ENCODE data around the gene ACSL5. TPM values are rescaled to one million over a fixed set of nuclear protein-coding genes. Genes with fewer than 3 reads are reported as not detected.
A peak's percentile ranks its signal among the peaks of the same experiment; 100 is the strongest.

The ACSL5 gene
- total and polyA plus RNA-seq, 11 donors = 4.0 to 23.8 (median 7.0) TPM

GRCh38 chr10:112446855-112447619, 73.1 kb downstream of the ACSL5 start, which contains the start of the genes VTI1A and ZDHHC6:
Gene VTI1A (plus strand): TSS chr10:112447215. CDS start chr10:112447374, 159 bp downstream.
Gene ZDHHC6 (minus strand): TSS chr10:112446914. CDS start chr10:112445436, 1,478 bp downstream.
- Histone ChIP-seq H3K4me1 (peaks cover 0 to 34% (median 25%) of the 10 kb centered on the region in 12 donors), H3K27ac (peak within 1 kb of the TSS; percentile 48 to 97 (median 86)), H3K27me3 (no peaks in the 10 kb centered on the region), H3K36me3 (peaks cover 0 to 48% (median 22%) of the 10 kb centered on the region in 9 donors), H3K9me3 (no peaks in the 10 kb centered on the region), H3K4me3 (peak within 1 kb of the TSS; percentile 75 to 100 (median 86))
- WGBS, 4 donors = 0% methylated on average over 34 to 59 of the region's 59 CpGs
- ATAC-seq (peak; percentile 94 to 99 (median 98)), DNase-seq (peak; percentile 84 to 90 (median 89))
- intact Hi-C loops (cut with DNase I) = loop anchor here in 3 of 10 donors (5.0 to 10.0 kb wide), 3 partner anchors 262 to 272 kb away; partner anchors contain the start of gene GPAM (in 2 of the 3)
- TF ChIP-seq POLR2A (IDR thresholded peaks at IDR 0.05) = no peak
- peak in 4 of 12 donors; percentile 22 to 30 (median 24) for TF ChIP-seq CTCF (IDR thresholded peaks at IDR 0.05)

- WGBS, 4 donors = 2 to 6% (median 5%) methylated on average over 10 of the region's 10 CpGs
- intact Hi-C loops (cut with DNase I) = loop anchor here in 3 of 10 donors (5.0 to 10.0 kb wide), 3 partner anchors 263 to 273 kb away; partner anchors contain the start of gene GPAM (in 2 of the 3)
- Histone ChIP-seq H3K4me3 (peak overlapping the region; percentile 75 to 100 (median 86)), H3K27me3 (no peaks in the 10 kb centered on the region), H3K4me1 (peaks cover 0 to 34% (median 25%) of the 10 kb centered on the region in 12 donors), H3K27ac (peak overlapping the region in 11 of 12 donors; percentile 83 to 97 (median 86)), H3K36me3 (peaks cover 0 to 43% (median 17%) of the 10 kb centered on the region in 9 donors), H3K9me3 (no peaks in the 10 kb centered on the region)
- TF ChIP-seq POLR2A (IDR thresholded peaks at IDR 0.05) (no peak), CTCF (IDR thresholded peaks at IDR 0.05) (no peak)
- no peak for DNase-seq
- no peak for ATAC-seq
These were observed 73.7 kb downstream of the ACSL5 start for GRCh38 chr10:112447620-112447928.

- no peaks in the 10 kb centered on the region for H3K27me3 ChIP-seq
- no peak for DNase-seq
- peak overlapping the region in 1 of 12 donors; percentile 78 for H3K4me3 ChIP-seq
- H3K4me1 ChIP-seq = peaks cover 0 to 34% (median 25%) of the 10 kb centered on the region in 12 donors
- ATAC-seq = no peak
- peaks cover 0 to 30% (median 15%) of the 10 kb centered on the region in 9 donors for H3K36me3 ChIP-seq
- peaks cover 0 to 8% (median 0%) of the 10 kb centered on the region in 12 donors for H3K9me3 ChIP-seq
- no peak overlapping the region for H3K27ac ChIP-seq
- TF ChIP-seq POLR2A (IDR thresholded peaks at IDR 0.05) (no peak), CTCF (IDR thresholded peaks at IDR 0.05) (no peak)
- intact Hi-C loops (cut with DNase I) = loop anchor here in 3 of 10 donors (5.0 to 10.0 kb wide), 3 partner anchors 264 to 274 kb away; partner anchors contain the start of gene GPAM (in 2 of the 3)
- 78 to 82% (median 80%) methylated on average over 4 of the region's 4 CpGs for WGBS, 4 donors
These were observed 75.0 kb downstream of the ACSL5 start for GRCh38 chr10:112448888-112449287.
